GM18907 (cell line): ENCODE results near the gene EXOC3L1.
A peak's percentile ranks its signal among the peaks of the same experiment; 100 is the strongest.

Experiments
- ATAC-seq: cut with Tn5 transposase; IDR thresholded peaks from one replicate; pipeline ENCODE4 v1.9.1; 2021; ENCODE audit warnings: mild to moderate bottlenecking, moderate library complexity; ENCODE audit not compliant: unreplicated experiment

The EXOC3L1 gene

DNA sequence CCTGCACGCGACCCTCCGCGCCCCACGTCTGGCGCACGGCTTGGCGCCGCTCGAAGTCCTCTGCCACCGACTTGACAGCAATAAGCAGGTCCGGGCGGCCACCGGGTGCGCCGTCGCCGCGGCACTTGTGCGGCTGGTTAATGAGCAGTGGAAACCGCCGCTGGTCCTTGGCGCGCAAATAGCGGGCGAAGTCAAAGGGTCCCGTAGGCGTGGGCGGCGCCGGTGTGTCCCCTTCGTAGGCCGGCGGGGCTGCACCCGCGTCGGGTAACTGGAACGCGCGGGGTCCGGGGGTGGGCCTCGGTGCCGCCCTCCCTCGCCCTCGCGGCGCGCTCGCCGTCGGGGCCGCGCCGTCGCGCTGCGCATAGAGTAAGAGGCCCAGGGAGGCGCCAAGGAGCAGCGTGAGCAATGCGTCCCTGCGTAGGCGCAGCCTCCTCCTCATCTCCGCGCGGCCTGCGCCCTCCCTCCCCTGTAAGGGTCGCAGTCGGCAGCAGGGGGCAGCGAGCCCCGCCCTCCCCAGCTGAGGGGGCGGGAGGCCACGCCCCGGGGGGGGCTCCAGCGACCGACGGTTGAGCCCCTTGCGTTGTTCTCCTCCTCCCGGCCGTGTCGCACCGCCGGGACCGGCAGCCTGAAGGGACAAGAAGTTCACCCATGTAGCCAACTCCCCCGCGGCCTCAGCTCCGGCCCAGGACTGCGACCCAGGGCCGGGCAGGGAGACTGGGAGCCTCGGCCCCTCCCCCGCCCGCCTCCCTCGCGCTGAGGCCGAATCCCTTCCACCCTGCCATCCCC is 39.7 kb downstream of the EXOC3L1 start:
- peak; percentile 51 for ATAC-seq

- ATAC-seq: no peak
These were observed 40.5 kb downstream of the EXOC3L1 start for GRCh38 chr16:67149276-67150046.

DNA sequence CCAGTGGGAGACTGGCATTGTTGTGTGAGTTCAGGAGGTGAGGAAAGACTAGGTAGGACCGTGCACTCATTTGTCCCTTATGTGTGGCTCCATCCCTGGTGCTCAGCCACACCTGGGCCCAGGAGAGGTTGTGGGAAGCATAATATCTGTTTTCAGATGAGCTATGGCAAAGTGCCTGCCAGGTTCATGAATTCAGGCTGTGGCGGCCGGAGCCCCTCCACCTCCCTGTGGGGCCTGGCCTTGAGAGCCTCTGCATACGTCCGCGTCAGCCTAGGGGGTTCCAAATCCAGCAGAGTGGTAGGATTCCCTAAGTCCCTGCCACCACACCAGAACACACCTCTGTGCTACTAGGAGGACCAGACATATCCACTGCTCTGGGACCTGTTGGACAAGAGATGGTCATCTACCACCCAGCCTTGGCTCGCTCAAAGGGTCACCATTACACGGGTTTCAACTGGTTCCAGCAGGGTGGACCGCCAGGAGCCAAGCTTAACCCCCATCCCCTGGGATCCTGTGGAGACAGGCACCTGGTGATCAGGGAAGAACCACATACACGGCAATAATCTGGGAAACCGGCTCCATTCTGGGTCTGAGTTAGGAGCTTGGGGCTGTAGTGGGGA is 41.2 kb downstream of the EXOC3L1 start:
- no peak for ATAC-seq

DNA sequence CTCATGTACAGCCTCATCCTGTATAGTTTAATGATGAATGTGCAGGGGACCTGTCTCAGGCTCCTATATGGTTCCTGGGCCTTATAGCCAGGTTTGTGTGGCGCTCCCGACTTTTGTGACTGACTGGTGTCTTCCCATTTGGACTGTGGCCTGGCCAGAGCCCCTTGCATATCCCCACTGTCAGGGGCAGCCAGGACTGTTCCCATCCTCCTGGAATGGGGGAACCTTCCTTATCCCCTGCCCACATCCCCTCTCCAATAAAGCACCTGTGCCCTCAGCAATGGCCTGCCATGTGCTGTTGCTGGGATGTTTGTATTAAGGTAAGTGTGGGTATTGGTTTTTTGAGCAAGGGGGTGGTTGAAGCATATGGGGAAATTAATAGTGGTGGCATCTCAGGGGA is 41.7 kb downstream of the EXOC3L1 start:
- no peak for ATAC-seq

DNA sequence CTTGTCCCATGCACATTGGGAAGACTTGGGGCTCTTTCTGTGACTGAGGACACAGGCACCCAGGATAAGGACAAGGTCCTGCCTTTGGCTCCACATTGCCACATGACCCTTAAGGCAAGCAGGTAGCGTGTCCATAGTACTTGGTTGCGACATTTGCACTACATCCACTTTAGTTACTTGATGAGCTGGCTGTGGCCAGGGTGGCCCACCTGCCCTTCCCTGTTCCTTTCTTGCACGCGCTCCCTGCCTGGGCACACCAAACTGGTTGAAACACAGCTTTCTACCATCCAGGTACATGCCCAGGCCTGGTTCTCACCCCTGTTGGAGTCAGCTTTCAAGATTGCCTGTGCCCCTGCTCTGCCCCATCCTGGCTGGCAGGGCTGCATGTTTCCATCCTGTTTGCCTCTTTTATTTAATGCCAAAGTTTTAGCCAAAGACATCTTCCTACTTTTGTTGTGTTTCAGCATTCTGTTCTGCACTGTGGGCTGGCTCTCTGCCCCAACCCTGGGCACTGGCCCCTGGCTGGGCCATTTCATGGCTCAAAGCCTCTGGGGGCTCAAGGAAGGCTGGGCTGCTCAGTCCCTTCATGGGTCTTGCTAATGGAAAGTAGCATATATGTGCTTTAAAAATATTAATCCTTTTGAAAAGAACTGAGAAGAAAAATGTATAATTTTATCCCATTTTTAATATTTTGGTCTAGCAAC is 42.3 kb downstream of the EXOC3L1 start:
- ATAC-seq: no peak

GRCh38 chr16:67146523-67147357 is 43.2 kb downstream of the EXOC3L1 start:
- ATAC-seq: no peak

DNA sequence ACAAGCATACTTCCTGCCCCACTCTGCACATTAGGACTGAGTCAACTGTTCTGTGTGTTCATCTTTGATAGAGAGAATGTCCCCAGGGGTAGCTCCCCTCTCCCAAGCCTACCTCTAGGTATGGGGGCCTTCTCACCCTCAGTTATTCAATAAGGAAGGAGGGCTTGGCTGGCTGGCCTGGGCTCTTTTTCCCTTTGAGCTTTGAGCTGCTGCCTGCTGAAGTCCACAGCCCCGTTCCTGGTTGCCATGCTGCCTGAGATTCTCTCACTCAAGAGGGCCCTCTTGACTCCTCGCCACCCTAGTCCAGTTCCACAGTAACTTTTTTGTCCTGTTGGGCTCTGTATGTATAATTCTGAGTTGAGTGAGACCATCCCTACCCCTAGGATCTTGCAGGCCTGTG is 44.2 kb downstream of the EXOC3L1 start:
- no peak for ATAC-seq

GRCh38 chr16:67144943-67145342 is 45.0 kb downstream of the EXOC3L1 start:
- ATAC-seq: no peak

- ATAC-seq: no peak
These were observed 47.6 kb downstream of the EXOC3L1 start for GRCh38 chr16:67142342-67142741.

DNA sequence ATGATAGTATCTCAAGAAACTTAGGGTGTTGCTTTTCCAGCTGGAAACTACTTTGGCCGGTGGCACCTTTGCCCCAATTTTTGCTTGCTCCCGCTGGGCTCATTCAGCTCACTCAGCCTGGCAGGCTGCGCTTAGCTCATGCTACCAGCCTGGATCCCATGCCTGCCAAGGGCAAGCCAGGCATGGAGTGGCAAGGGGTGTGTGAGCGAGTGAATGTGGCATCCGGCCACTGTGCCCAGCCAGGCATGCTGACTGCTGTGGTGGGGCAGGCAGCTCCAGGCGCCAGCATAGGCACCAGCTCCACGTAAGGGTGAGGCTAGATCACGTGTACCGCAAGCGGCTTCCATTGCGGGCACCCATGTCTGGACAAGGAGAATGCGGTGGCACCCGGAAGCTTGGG is 48.5 kb downstream of the EXOC3L1 start:
- ATAC-seq: no peak

GRCh38 chr16:67137605-67138004 is 52.3 kb downstream of the EXOC3L1 start:
- no peak for ATAC-seq
